Skin epidermis (tissue), 12 donors: ENCODE results near the gene STK32C.

Experiments used
- H3K27ac ChIP-seq, 21 experiments: fragments of 200-600 bp; sonication (generic) in 11 of 21; one replicate each; pipeline ENCODE4 v1.5.0; 2020; ENCODE audit warnings: mild to moderate bottlenecking in 3 of 21, inconsistent platforms in 2 of 21, moderate library complexity in 2 of 21
- H3K4me3 ChIP-seq, 7 experiments: fragments of 200-600 bp; sonication (generic) in 2 of 7; one replicate each; pipeline ENCODE4 v1.5.0; 2020; ENCODE audit warnings: inconsistent platforms in 2 of 7, mild to moderate bottlenecking in 2 of 7, moderate library complexity in 1 of 7

STK32C gene

DNA sequence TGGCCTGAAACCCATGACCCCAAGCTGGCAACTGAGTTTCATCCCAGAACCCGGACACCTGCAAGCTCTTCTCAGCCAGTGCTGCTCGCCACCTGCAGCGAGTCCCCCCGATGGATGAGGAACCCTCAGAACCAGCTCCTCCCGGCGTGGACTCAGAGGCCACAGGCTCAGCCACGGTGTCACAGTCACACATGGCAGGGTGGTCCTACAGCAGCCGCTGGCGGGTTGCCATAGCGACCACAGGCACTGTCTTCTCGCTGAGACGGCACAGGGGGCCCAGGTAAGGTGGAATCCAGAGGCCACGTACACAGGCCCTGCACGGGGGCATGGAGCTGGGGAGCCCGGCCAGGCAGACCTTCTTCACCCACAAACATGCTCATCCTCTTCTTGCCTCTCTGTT, 67.6 kb downstream of the STK32C start:
- Histone ChIP-seq H3K27ac (no peak overlapping the region), H3K4me3 (no peak overlapping the region)

DNA sequence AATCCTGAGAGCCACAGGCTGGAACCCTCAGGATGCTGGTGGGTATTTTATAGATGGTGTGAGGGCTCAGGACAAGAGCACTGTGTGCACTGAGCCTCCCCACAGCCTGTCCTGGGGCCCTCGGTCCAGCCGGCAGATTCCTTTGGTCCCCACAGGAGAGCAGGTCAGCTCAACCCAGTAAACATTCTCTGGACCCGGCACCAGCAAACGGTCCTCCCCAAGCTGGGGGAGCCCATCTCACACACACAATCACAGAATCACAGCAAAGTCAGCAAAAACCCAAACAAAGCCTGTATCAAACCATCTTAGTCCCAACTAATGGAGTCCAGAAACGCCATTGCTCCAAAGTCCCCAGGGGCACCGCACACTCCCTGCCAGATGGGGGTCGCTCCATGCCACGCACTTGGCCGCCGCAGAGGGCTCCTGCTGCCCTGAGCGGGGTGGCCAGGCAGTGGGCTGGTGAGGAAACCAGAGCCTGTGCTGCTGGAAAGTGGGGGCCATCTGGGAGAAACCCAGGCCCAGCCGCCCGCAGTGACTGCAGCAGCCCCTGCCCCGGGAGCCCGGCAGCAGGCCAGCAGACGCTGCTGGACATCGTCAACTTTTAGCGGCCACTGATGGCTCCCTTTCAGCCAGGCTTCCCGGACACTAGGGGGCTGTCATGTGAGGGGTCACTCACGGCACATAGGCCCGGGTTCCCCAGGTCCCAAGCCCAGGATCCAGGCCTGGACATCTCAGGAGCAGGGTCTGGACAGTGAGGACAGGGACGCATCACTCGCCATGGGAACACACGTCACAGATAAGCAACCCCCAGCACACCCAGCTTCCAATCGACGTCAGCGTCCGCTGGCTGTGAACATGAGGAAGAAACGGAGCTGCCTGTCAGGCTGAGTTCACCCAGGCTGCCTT, 68.4 kb downstream of the STK32C start:
- H3K4me3 ChIP-seq, result no peak overlapping the region
- H3K27ac ChIP-seq, result no peak overlapping the region

- H3K27ac ChIP-seq, result no peak overlapping the region
- H3K4me3 ChIP-seq, result no peak overlapping the region
These were observed 69.2 kb downstream of the STK32C start for GRCh38 chr10:132238371-132239125.

DNA sequence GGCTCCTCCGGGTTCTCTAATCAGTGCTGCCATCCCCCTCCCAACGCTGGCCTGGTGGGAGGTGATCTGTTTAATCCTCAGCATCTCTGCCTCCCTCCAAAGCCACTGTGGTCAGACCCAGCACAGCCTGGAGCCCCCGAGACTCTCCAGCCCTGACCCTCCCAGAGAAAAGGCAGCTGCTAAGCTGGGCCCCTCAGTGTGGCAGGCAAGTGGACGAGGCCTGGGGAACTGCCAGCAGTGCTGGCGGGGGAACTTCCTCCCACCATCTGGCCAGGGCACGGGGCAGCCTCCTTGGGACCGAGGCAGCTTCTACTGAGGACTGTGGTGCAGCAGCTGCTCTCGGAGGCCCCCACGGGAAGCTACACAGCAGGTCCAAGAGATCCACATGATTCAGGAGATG, 69.9 kb downstream of the STK32C start:
- no peak overlapping the region for H3K4me3 ChIP-seq
- no peak overlapping the region for H3K27ac ChIP-seq

DNA sequence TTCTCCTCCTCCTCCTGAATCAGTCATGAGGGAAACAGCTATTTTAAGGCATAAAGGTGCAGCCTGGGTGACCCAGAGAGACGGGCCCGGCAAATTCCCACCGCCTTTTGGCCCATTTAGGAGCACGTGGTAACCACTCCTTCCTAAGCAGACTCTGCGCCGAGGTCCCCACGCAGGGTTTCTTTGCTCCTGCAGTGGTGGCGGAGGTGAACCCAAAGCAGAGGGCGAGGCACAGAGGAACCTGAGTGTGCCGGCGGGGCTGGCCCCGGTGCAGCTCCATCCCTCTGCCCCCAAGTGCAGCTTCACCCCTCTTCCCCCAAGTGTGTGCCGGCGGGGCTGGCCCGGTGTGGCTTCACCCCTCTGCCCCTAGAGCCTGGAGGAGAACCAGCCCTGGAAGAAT, 70.4 kb downstream of the STK32C start:
- no peak overlapping the region for H3K4me3 ChIP-seq
- no peak overlapping the region for H3K27ac ChIP-seq

DNA sequence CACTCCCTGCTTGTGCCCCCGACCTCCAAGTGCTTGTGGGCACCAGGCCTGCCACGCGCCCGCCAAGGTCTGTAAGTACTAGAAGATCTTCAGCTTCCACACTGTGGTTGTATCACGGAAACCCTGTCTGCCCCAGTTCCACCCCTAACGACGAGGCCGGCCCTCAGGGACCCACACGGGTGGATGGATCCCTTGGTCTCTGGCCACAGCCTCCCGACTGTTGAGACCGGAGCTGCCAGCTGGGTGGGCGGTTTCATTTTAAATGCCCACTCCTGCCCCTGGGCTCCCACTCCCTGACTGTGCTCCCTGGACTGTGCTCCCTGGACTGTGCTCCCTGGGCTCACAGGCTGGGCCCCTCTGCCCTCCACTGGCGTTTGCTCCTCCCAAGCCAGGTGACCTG, 70.9 kb downstream of the STK32C start:
- no peak overlapping the region for H3K27ac ChIP-seq
- H3K4me3 ChIP-seq, result no peak overlapping the region

DNA sequence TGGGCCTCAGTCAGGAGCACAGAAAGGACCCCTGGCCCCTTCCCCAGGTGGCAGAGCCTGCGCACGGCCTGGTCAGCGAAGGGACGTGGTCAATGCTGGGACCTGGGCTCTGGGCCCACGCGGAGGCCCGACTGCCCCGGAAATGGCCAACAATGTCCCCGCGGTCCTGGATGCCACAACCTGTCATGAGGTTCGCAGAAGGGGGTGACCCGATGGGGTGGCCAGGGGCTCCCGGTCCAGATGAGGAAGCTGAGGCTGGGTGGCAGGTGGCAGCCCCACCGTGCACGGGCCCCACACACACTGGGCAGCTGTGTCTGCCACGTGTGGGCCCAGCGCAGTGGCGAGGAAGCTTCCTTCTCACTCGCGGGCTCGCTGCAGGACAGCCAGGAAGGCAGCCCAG, 71.6 kb downstream of the STK32C start:
- Histone ChIP-seq H3K4me3 (no peak overlapping the region), H3K27ac (no peak overlapping the region)

- Histone ChIP-seq H3K4me3 (no peak overlapping the region), H3K27ac (no peak overlapping the region)
These were observed 72.9 kb downstream of the STK32C start for GRCh38 chr10:132234860-132235259.

- Histone ChIP-seq H3K4me3 (no peak overlapping the region), H3K27ac (peak overlapping the region in 1 of 21 experiments; percentile 37)
These were observed 74.2 kb downstream of the STK32C start for GRCh38 chr10:132233501-132234085.

DNA sequence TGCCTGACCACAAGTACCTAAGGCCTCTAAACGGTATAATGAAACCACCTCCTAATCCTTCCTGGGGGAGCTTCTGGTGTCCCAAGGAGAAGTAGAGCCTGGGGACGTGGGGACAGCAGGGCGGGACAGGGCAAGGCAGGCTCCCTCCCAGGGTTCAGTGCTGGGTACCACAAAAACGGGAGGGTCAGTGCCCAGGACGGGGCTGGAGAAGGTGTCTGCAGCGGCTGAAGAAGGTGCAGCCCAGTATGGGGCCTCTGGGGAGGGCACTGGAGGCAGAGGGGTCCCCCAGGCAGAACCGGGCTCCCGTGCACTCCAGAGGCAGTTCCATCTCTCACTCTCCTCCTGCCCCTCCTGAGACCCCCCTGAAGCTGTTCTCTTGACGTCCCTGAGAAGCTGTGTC, 74.8 kb downstream of the STK32C start:
- H3K27ac ChIP-seq, result peak overlapping the region in 5 of 21 experiments; percentile 3 to 37 (median 15)
- no peak overlapping the region for H3K4me3 ChIP-seq

DNA sequence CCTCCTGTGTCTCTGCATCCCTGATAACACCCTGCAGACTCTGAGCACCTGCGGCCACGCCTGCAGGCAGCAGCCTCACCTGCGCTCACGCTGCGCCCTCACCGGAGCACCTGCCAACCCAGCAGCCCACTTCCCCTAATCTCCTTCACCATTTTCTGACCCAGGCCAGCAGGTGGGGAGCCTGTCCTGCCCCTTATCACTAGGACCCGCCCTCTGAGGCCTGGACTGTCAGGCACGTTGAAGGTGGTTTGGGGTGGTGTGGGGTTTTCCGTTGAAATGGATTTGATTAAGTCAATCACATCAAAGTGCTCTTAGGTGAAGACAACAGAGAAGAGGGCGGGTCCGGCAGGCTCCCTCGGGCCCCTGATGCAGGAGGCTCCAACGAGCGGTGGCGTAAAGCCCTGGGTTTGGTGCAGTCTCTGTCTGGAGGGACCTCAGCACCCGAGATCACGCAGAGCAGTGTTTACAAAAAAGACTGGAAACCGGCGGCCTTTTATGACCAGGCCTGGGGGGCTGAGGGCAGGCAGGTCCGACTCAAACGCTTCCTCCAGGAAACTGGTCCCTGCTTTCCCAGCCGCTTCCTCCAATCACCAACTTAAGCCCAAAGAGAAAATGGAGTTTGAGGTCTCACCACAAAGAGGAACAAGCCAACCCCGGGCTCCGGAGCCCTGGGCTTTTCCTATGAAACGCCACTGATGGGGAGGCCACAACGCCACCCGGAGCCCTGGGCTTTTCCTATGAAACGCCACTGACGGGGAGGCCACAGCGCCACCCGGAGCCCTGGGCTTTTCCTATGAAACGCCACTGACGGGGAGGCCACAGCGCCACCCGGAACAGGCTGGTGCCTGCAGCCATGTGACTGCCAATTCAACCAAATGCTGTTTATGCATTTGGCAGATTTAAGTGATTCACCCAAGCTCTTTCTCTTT, 75.5 kb downstream of the STK32C start:
- H3K27ac ChIP-seq, result peak overlapping the region in 6 of 21 experiments; percentile 3 to 37 (median 20)

DNA sequence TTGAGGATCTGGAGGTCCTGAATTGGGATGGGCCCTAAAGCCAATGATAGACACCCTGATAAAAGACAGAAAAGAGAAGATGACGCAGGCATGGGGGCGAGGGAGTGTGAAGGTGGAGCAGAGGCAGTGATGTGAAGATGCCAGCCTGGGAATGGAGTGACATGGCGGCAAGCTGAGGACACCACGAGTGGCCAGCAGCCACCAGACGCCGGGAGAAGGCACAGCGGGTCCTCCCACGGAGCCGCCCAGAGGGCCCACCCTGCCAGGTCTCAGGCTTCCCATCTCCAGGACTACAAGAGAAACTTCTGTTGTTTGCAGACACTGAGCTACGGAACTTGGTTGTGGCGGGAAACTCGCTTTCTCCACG, 76.1 kb downstream of the STK32C start:
- Histone ChIP-seq H3K27ac (no peak overlapping the region), H3K4me3 (no peak overlapping the region)

More for the DNA sequence above, 75.5 kb downstream of the STK32C start:
- no peak overlapping the region for H3K4me3 ChIP-seq

DNA sequence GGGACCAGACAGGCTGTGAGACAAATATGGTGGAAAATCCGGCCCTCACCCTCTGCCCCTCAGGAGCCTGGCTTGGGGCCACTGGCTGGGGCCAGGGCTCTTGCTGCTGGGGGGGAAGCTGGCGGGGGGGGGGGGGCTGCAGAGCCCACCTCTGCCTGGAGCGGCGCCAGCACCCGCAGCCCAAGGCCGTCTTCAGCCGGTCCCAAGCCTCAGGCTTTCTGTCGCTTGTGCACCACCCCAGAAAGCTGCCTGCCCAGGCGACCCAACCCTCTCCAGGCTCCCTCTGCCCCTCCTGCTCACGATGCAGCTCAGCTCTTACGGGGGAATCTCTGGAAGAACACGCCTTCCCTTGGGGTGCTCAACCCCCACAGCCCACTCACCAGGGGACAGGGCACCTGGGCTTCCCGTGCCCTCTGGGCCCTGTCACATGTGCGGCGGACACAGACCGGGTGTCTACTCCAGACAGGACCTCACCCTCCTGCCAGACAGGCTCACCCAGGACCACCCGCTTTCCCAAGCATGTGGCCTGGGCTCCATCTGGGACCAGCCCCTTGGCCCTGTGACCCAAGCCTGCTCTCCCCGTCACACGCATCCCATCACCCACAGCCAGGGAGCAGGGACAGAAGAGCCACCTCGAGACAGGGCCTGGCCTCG, 77.1 kb downstream of the STK32C start:
- H3K27ac ChIP-seq, result peak overlapping the region in 18 of 21 experiments; percentile 37 to 90 (median 70)
- peak overlapping the region in 6 of 7 experiments; percentile 12 to 33 (median 24) for H3K4me3 ChIP-seq

DNA sequence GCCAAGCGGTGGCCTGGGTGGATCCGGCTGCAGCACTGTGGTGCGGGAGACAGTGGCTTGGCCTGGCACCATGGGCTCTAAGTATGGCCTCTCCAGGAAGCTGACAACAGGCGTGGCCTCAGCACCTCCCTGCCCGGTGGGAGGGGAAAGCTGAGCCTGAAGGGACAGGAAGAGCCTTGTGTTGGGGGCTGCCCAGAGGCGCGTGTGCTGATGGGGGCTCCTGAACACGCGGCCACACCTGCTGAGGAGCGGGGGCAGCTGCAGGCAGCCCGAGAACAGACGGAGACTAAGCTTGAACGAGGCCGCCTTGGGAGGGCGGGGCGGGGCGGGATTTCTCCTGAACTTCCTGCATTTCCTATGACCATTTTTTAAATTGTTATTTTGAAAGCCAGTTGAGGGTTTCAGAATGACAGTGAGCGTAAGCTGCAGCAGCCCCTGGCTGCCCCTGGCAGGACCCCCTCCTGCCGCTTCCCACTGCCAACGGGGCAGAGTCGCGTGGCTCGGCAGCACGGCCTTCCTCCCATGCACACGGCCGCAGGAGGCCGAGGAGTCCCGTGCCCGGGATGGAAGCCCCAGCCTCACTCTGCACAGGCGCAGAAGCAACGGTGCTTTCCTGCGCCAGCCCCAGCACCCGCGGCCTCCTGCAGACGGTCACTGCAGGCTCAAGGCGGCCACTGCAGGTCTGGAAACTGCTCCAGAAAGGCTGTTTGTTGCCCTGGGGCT, 77.8 kb downstream of the STK32C start:
- Histone ChIP-seq H3K27ac (peak overlapping the region in 20 of 21 experiments; percentile 29 to 90 (median 66)), H3K4me3 (peak overlapping the region; percentile 12 to 33 (median 22))

GRCh38 chr10:132229096-132229495, 78.7 kb downstream of the STK32C start:
- peak overlapping the region in 2 of 21 experiments; percentile 56 to 70 for H3K27ac ChIP-seq

DNA sequence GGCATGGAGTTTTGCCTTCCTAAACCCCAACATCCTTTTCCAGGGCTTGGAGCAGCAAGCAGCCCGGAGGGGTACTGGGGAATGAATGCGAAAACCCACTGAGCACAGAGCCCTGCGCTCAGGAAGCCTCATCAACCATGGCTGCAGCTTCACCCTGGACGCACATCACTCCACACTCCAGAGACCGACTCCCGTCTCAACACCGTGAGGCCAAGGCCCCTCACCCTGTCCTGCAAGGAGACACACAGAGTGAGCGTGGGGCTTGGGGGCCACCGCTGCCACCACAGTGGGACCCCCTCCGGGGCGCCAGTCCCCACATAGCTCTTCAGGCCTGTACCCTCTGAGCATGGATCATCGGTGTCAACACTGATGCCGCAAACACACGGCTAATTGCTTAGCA, 79.1 kb downstream of the STK32C start:
- Histone ChIP-seq H3K27ac (no peak overlapping the region), H3K4me3 (no peak overlapping the region)

More at GRCh38 chr10:132229096-132229495, 78.7 kb downstream of the STK32C start:
- H3K4me3 ChIP-seq, result no peak overlapping the region

- no peak overlapping the region for H3K27ac ChIP-seq
- no peak overlapping the region for H3K4me3 ChIP-seq
These were observed 79.8 kb downstream of the STK32C start for GRCh38 chr10:132227851-132228390.
